ENCODE measurements around the gene ELP2. TPM values are rescaled to one million over a fixed set of nuclear protein-coding genes. Genes with fewer than 3 reads are reported as not detected.

The ELP2 gene
- total and polyA plus RNA-seq, 9 of the 15 experiments (the other 6 are each of a cell fraction or from before 2014, with no cell fraction given) = 76.8 to 192 (median 140) TPM

DNA sequence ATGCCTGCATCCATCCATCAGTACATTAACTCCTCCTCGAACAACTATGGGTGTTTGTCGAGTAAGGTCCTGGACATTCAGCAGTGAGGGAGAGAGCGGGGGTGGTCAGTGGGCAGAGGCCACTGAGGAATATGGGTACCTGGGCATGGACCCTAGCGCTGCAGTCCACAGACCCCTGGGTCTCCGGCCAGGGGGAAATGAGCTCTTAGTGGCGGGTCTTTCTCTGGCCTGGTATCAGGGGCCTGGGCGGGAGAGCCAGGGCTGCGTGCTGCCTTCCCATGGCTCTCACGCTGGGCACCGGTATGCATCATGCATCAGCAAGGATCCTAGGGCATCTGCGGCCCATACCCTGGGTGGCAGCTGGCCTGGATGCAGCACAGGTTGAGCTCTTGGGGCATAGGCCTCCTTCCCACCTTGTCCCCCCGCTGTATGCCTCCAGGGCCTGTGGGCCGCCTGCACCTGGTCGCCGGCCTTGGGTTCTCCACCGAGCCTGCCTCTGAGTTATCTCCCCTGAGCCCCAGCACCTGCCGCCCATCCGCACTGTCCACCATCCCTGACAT is 56.3 kb downstream of the ELP2 start:
- H2AFZ ChIP-seq (ENCODE audit: low read depth, low read length) = no peak overlapping the region
- H3K9me3 ChIP-seq (replicated peaks; ENCODE audit: control insufficient read depth, insufficient read depth, low read depth, low read length) = no peaks in the 10 kb centered on the region
- H3K36me3 ChIP-seq (ENCODE audit: control insufficient read depth, insufficient read depth, low read length) = peaks cover 5% of the 10 kb centered on the region; the same call in 2 of the 3 replicates
- DNase-seq (ENCODE audit: extremely low read depth in 1 of 4, low spot score in 3 of 4) (no peak), ATAC-seq (no peak), FAIRE-seq (no peak)
- CTCF ChIA-PET (ENCODE audit: low intra/inter-chr PET ratio) = no interaction called here
- H3K27me3 ChIP-seq (ENCODE audit: control insufficient read depth in 2 of 2, insufficient read depth in 2 of 2, low read length in 2 of 2) = no peaks in the 10 kb centered on the region
- no peak overlapping the region for H3K4me3 ChIP-seq
- TSS peak; percentile 74 for BruUV-seq (replicated peaks)
- POLR2A ChIA-PET = interaction anchor here (1.5 kb wide), 1 partner anchor 112 kb away, joined by 4 read pairs; the partner anchor contains the start of gene FHOD3
- no peaks in the 10 kb centered on the region for H4K20me1 ChIP-seq (replicated peaks; ENCODE audit: control insufficient read depth, insufficient read depth, low read length)
- peak overlapping the region in 1 of 2 experiments; percentile 58; a peak in 1 of 4 replicates for H3K9ac ChIP-seq (ENCODE audit: insufficient read depth in 1 of 2, low read depth in 2 of 2, low read length in 2 of 2)
- no peaks in the 10 kb centered on the region for H3K9me1 ChIP-seq (ENCODE audit: control insufficient read depth, insufficient read depth, low read length)
- TF ChIP-seq, protein P1, sequence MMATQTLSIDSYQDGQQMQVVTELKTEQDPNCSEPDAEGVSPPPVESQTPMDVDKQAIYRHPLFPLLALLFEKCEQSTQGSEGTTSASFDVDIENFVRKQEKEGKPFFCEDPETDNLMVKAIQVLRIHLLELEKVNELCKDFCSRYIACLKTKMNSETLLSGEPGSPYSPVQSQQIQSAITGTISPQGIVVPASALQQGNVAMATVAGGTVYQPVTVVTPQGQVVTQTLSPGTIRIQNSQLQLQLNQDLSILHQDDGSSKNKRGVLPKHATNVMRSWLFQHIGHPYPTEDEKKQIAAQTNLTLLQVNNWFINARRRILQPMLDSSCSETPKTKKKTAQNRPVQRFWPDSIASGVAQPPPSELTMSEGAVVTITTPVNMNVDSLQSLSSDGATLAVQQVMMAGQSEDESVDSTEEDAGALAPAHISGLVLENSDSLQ (IDR thresholded peaks at IDR 0.05) = no peak
- TF ChIP-seq KLF1 (tag; IDR thresholded peaks at IDR 0.05) (no peak), FOSL1 (tag; conservative IDR thresholded peaks at IDR 0.05) (no peak)
- in situ Hi-C loops (cut with MboI) = no loop called here
- WGBS (ENCODE audit: insufficient coverage, low coverage, missing lambda C conversion rate) = 81% methylated on average over 14 of the region's 18 CpGs
- no peak overlapping the region for H3K27ac ChIP-seq (ENCODE audit: extremely low read depth, low read depth, low read length)
- intact Hi-C loops (cut with micrococcal nuclease) = loop anchor here (2.0 kb wide), 1 partner anchor 99 kb away; no protein-coding TSS in a partner anchor
- no peak overlapping the region for H3K4me2 ChIP-seq (ENCODE audit: insufficient read depth, low read length)
- peaks cover 12 to 31% of the 10 kb centered on the region in 2 experiments; a peak in 4 of 5 replicates for H3K4me1 ChIP-seq (replicated peaks in 1 of 2; ENCODE audit: control insufficient read depth in 2 of 2, insufficient read depth in 2 of 2, low read length in 2 of 2)
- peaks cover 22% of the 10 kb centered on the region for H3K79me2 ChIP-seq (ENCODE audit: control insufficient read depth, insufficient read depth, low read length)

All from K562 (cell line).